AG10803 (cell line): ENCODE measurements around the gene EFCAB11.

Experiments used
- DNase-seq: peaks from one replicate; pipeline ENCODE4 v3.0.0; 2010; ENCODE audit warnings: low read depth
- H3K4me3 ChIP-seq: 2 replicates; pipeline ENCODE4 v1.5.1; 2011; ENCODE audit warnings: mild to moderate bottlenecking, low read length, control low read depth
- CTCF ChIP-seq: conservative IDR thresholded peaks from 2 replicates; pipeline ENCODE4 v1.5.1; 2011; ENCODE audit warnings: mild to moderate bottlenecking, low read length, control low read depth, inconsistent platforms

Gene EFCAB11

GRCh38 chr14:89793367-89793716, 161.2 kb downstream of the EFCAB11 start:
- no peak for DNase-seq
- no peak overlapping the region for H3K4me3 ChIP-seq
- TF ChIP-seq CTCF = no peak

GRCh38 chr14:89792489-89793366, 161.8 kb downstream of the EFCAB11 start:
- no peak for TF ChIP-seq CTCF
- H3K4me3 ChIP-seq = no peak overlapping the region
- peak; percentile 63 for DNase-seq

GRCh38 chr14:89787525-89787924, 167.0 kb downstream of the EFCAB11 start:
- peak; percentile 31 for DNase-seq
- TF ChIP-seq CTCF = no peak
- no peak overlapping the region for H3K4me3 ChIP-seq

- no peak overlapping the region for H3K4me3 ChIP-seq
- no peak for DNase-seq
- no peak for TF ChIP-seq CTCF
Observed at GRCh38 chr14:89781046-89781445, 173.5 kb downstream of the EFCAB11 start.

- DNase-seq = no peak
- TF ChIP-seq CTCF = no peak
Observed at GRCh38 chr14:89779707-89780106, 174.8 kb downstream of the EFCAB11 start.

GRCh38 chr14:89775946-89776345, 178.6 kb downstream of the EFCAB11 start:
- no peak overlapping the region for H3K4me3 ChIP-seq
- no peak for DNase-seq
- no peak for TF ChIP-seq CTCF

More at GRCh38 chr14:89779707-89780106, 174.8 kb downstream of the EFCAB11 start:
- no peak overlapping the region for H3K4me3 ChIP-seq

GRCh38 chr14:89775151-89775550, 179.4 kb downstream of the EFCAB11 start:
- no peak for DNase-seq
- H3K4me3 ChIP-seq = no peak overlapping the region
- TF ChIP-seq CTCF = no peak
